ENCODE data around the gene NRXN3.

NRXN3 gene

GRCh38 chr14:78614593-78614992 is 444.4 kb downstream of the NRXN3 start:
- in situ Hi-C loops (cut with MboI; ENCODE audit: low sequenced_read_pairs) = no loop called here

GRCh38 chr14:78617735-78618134 is 447.6 kb downstream of the NRXN3 start:
- in situ Hi-C loops (cut with MboI; ENCODE audit: low sequenced_read_pairs) = no loop called here

DNA sequence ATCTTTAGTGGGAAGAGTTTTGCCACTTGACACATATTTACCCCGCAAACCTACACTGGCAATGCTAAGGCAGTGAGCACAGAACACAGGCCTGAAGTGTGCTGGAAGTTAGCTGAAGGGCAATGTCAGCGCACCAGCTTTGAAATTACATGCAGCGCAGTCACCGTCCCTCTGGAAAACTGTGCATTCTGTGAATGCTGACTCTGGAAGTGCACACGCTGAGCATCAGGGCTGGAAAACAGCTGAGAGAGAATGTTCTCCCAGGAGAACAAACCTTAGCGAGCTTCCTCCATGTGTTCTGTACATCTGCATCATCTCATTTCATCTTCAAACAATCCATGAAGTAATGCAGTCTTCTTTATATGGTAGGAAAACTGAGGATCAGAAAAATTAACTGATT is 448.2 kb downstream of the NRXN3 start:
- in situ Hi-C loops (cut with MboI; ENCODE audit: low sequenced_read_pairs) = no loop called here

GRCh38 chr14:78627114-78627513 is 456.9 kb downstream of the NRXN3 start:
- in situ Hi-C loops (cut with MboI; ENCODE audit: low sequenced_read_pairs) = no loop called here

DNA sequence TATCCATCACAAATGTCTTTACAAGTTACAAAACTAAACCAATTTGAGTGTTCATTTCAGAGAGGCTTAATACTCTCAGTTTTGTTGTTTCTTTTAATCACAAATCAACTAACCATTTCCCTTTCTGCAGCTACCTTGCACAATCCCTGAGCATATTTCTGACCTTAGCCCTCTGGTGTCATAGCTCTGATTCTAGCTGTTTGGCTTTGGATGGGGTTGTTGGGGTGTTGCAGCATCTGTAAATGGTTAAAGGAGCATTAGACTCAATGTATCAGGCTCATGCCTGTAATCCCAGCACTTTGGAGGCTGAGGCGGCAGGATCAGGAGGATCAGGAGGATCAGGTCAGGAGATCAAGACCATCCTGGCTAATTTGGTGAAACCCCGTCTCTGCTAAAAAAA is 461.4 kb downstream of the NRXN3 start:
- in situ Hi-C loops (cut with MboI; ENCODE audit: low sequenced_read_pairs) = no loop called here

GRCh38 chr14:78633752-78634151 is 463.6 kb downstream of the NRXN3 start:
- in situ Hi-C loops (cut with MboI; ENCODE audit: low sequenced_read_pairs) = no loop called here

- in situ Hi-C loops (cut with MboI; ENCODE audit: low sequenced_read_pairs) = no loop called here
Measured at GRCh38 chr14:78637489-78637888, 467.3 kb downstream of the NRXN3 start.

GRCh38 chr14:78637908-78638475 is 467.8 kb downstream of the NRXN3 start:
- in situ Hi-C loops (cut with MboI; ENCODE audit: low sequenced_read_pairs) = no loop called here

GRCh38 chr14:78638926-78639325 is 468.8 kb downstream of the NRXN3 start:
- in situ Hi-C loops (cut with MboI; ENCODE audit: low sequenced_read_pairs) = no loop called here

DNA sequence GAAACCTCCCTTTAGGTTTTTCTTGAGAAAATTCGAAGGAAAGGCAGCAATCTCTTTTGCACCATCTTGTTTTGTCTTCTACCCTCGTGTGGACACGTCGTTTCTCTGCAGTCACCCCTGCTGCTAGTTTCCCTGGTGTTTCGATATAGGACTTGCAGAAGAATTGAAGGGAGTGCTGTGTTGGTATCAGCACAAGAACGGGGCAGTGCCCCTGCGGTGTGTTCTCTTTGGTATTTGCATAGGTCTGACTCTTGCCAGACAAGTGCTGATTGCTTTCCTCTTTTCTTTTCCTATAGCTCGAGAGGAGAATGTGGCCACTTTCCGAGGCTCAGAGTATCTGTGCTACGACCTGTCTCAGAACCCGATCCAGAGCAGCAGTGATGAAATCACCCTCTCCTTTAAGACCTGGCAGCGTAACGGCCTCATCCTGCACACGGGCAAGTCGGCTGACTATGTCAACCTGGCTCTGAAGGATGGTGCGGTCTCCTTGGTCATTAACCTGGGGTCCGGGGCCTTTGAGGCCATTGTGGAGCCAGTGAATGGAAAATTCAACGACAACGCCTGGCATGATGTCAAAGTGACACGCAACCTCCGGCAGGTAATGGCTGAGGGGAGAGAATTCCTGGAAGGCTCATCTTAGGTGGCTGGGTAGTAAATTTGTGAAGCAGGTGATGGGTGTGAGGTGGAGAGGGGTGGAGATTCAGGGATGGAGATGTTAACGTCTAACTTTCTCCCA is 474.8 kb downstream of the NRXN3 start:
- in situ Hi-C loops (cut with MboI; ENCODE audit: low sequenced_read_pairs) = no loop called here

DNA sequence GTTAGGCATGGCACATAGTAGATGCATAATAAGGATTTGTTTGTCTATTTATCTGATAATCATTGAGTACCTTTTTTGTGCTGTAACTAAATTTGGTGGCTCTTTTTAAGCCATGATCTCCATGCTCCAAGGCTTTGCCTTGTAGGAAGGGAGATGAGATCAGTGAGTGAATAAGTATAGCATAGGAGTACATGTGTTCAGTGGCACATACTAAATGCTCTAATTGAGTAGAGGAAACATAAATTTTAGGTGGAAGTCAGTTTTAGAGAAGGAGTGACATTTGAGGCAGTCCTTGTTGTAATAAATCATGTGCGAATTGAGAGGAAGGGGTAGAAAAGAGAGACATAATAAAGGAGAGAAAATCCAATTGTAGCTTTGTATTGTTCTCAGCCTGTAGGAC is 482.6 kb downstream of the NRXN3 start:
- in situ Hi-C loops (cut with MboI; ENCODE audit: low sequenced_read_pairs) = no loop called here

GRCh38 chr14:78653173-78653572 is 483.0 kb downstream of the NRXN3 start:
- in situ Hi-C loops (cut with MboI; ENCODE audit: low sequenced_read_pairs) = no loop called here

DNA sequence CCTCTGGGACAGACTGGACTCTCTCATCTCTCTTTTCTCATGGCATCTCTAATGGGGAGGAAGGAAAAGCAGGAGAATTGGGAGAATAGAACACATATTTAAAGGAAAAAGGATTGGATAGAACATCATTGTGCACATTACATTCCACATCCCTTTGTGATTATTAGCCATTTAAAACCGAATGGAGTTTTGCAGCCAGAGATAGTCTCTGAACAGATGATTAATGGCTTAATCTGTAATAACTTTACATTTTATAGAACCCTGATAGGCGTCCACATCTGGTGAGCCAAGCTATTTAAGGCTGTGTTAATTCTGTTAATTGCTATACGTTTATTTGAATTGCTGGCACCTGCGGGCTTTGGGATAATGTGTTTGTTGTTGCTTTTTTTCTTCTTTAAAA is 487.3 kb downstream of the NRXN3 start:
- in situ Hi-C loops (cut with MboI; ENCODE audit: low sequenced_read_pairs) = no loop called here

GRCh38 chr14:78664841-78665240 is 494.7 kb downstream of the NRXN3 start:
- in situ Hi-C loops (cut with MboI; ENCODE audit: low sequenced_read_pairs) = no loop called here

DNA sequence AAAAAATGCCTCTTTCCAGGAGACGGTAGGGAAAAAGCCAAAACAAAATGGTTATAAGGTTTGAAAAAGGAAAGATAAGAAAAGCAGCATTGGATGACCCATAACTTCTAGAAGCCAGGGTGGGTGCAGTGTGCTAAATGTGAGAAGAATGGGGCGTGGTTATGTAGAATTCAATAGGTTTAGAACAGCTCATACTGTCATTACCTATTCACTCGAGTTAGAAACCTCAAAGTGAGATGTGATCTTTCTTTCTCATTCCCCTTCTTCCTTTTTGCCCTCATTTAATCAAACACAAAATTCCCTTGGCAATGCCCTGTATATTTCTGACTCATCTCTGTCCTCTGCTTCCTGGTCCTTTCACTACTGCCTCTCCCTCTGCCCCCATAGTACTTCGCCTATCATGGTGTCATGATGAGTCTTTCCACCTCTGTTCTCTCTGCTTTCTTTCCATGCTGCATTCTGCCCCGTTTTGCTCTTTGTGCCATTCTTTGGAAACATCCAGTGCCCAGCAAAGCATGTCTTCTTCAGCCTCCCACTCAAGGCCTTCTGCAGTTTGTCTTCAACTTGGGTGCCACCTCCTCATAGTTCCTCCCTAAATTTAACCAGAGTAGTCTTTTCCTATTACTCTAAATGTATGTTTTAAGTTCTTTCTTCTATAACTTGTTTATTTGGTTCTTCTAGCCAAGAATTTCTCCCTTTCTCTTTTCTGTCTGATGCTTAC is 496.3 kb downstream of the NRXN3 start:
- in situ Hi-C loops (cut with MboI; ENCODE audit: low sequenced_read_pairs) = no loop called here

GRCh38 chr14:78667141-78667540 is 497.0 kb downstream of the NRXN3 start:
- in situ Hi-C loops (cut with MboI; ENCODE audit: low sequenced_read_pairs) = no loop called here

DNA sequence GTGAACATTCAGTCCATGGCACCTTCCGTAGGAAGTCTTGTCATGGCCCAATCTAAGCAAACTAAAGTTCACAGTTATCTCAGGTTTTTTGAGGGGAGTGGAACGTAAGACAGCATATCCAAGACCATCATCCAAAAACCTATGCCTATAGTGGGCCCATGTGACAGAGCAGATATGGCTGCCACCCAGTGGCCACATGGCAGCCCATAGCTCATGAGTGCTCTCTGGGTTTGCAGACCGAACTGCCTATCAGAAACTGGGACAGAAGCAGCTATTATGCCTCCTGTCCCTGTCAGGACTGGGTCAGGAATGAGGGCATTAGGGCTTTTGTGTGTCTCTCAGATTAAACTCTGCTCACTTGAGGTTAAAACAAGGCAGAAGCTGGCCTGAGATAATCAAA is 503.7 kb downstream of the NRXN3 start:
- in situ Hi-C loops (cut with MboI; ENCODE audit: low sequenced_read_pairs) = no loop called here

- in situ Hi-C loops (cut with MboI; ENCODE audit: low sequenced_read_pairs) = no loop called here
Measured at GRCh38 chr14:78674820-78675219, 504.6 kb downstream of the NRXN3 start.

- in situ Hi-C loops (cut with MboI; ENCODE audit: low sequenced_read_pairs) = no loop called here
Measured at GRCh38 chr14:78683206-78683605, 513.0 kb downstream of the NRXN3 start.

DNA sequence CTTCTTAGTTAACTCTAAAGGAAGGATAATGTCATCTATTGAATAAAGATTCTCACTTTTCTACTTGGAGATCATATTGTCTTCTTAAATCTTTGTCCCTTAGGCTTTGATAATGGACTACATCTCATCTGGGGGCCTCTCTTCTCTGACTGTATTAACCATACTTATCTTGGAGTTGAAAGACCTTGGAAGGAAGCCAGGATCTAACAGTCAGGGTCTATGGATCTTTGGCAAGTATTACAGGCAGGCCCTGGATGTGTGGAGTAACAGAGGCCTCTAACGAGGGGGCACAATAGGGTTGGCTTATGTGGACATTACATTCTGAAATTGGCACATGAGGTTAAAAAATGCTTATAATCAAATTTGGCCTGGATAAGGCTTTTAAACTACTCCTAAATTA is 513.8 kb downstream of the NRXN3 start:
- in situ Hi-C loops (cut with MboI; ENCODE audit: low sequenced_read_pairs) = no loop called here

- in situ Hi-C loops (cut with MboI; ENCODE audit: low sequenced_read_pairs) = no loop called here
Measured at GRCh38 chr14:78688503-78688902, 518.3 kb downstream of the NRXN3 start.

DNA sequence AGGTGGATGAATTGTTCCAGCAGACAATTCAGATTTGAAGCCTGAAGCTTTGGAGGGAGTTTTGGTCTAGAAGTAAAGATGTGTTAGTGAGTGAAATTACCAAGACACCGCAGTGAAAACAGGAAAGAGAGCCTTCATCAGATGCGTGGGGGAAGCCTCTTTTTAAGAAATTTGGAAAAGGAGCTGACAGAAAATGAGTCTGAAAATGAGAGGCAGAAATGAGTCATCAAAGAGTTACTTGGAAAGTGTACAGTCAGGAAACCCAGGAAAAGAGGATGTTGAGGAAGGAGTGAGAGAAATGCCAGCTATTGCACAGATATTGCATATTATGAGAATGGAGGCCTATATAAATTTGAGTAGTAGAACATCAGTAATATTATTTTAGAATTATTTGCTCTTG is 520.7 kb downstream of the NRXN3 start:
- in situ Hi-C loops (cut with MboI; ENCODE audit: low sequenced_read_pairs) = no loop called here

All from HL-60/S4 treated with retinoic acid at 250 ng/mL for 4 days and 3 days (cell line).